Measurements from ENCODE around the gene LRRN4CL. TPM values are rescaled to one million over a fixed set of nuclear protein-coding genes. Genes with fewer than 3 reads are reported as not detected.

Gene LRRN4CL
- total RNA-seq, 2 experiments from 2014 or later, result 0.18 to 0.20 TPM

Other genes with a start within 250 kb of the LRRN4CL start
- 100 to 1,000 TPM; 323 to 360 TPM for gene AHNAK, start 142.7 kb downstream of the LRRN4CL start, total RNA-seq
- gene EEF1G, start 115.6 kb downstream of the LRRN4CL start, total RNA-seq, result 100 to 1,000 TPM; 991 to 999 TPM
- gene TUT1, start 98.0 kb downstream of the LRRN4CL start, total RNA-seq, result 10 to 100 TPM; 23.7 to 25.2 TPM
- 100 to 1,000 TPM; 226 TPM for gene MTA2, start 87.7 kb downstream of the LRRN4CL start, total RNA-seq
- 100 to 1,000 TPM; 121 to 122 TPM for gene EML3, start 76.8 kb downstream of the LRRN4CL start, total RNA-seq
- gene ROM1, start 76.3 kb downstream of the LRRN4CL start, total RNA-seq, result 1 to 10 TPM; 1.6 to 2.2 TPM
- gene B3GAT3, start 67.5 kb downstream of the LRRN4CL start, total RNA-seq, result 10 to 100 TPM; 58.9 to 67.1 TPM
- gene GANAB, start 42.9 kb downstream of the LRRN4CL start, total RNA-seq, result 100 to 1,000 TPM; 278 to 284 TPM
- 10 to 100 TPM; 30.6 to 32.1 TPM for gene INTS5, start 36.2 kb downstream of the LRRN4CL start, total RNA-seq
- 10 to 100 TPM; 88.4 to 93.5 TPM for gene C11orf98, start 24.3 kb downstream of the LRRN4CL start, total RNA-seq
- 10 to 100 TPM; 16.6 to 18.3 TPM for gene CSKMT, start 24.2 kb downstream of the LRRN4CL start, total RNA-seq
- gene UQCC3, start 17.9 kb downstream of the LRRN4CL start, total RNA-seq, result 1 to 10 TPM; 7.9 to 8.2 TPM
- gene LBHD1, start 17.3 kb downstream of the LRRN4CL start, total RNA-seq, result 10 to 100 TPM; 17.2 to 18.3 TPM
- 100 to 1,000 TPM; 135 to 139 TPM for gene UBXN1, start 10.5 kb downstream of the LRRN4CL start, total RNA-seq
- gene BSCL2, start 17.9 kb upstream of the LRRN4CL start, total RNA-seq, result 10 to 100 TPM; 24.2 to 28.9 TPM
- not detected for gene GNG3, start 18.1 kb upstream of the LRRN4CL start, total RNA-seq
- gene HNRNPUL2, start 37.9 kb upstream of the LRRN4CL start, total RNA-seq, result 10 to 100 TPM; 65.1 to 65.3 TPM
- 10 to 100 TPM; 48.3 to 48.4 TPM for gene TTC9C, start 39.0 kb upstream of the LRRN4CL start, total RNA-seq
- gene ZBTB3, start 64.6 kb upstream of the LRRN4CL start, total RNA-seq, result 10 to 100 TPM; 13.3 to 13.4 TPM
- 10 to 100 TPM; 89.2 to 94.1 TPM for gene POLR2G, start 72.0 kb upstream of the LRRN4CL start, total RNA-seq
- gene TAF6L, start 81.9 kb upstream of the LRRN4CL start, total RNA-seq, result 10 to 100 TPM; 15.2 to 16.0 TPM
- gene TMEM179B, start 97.9 kb upstream of the LRRN4CL start, total RNA-seq, result 10 to 100 TPM; 46.9 to 48.2 TPM
- 10 to 100 TPM; 18.0 to 21.0 TPM for gene TMEM223, start 102.5 kb upstream of the LRRN4CL start, total RNA-seq
- 10 to 100 TPM; 80.3 to 82.4 TPM for gene NXF1, start 115.9 kb upstream of the LRRN4CL start, total RNA-seq
- gene STX5, start 142.5 kb upstream of the LRRN4CL start, total RNA-seq, result 10 to 100 TPM; 40.6 to 41.6 TPM
- not detected for gene TEX54, start 143.3 kb upstream of the LRRN4CL start, total RNA-seq
- 10 to 100 TPM; 46.1 to 48.4 TPM for gene WDR74, start 150.1 kb upstream of the LRRN4CL start, total RNA-seq
- 100 to 1,000 TPM; 262 to 279 TPM for gene SLC3A2, start 191.4 kb upstream of the LRRN4CL start, total RNA-seq
- not detected for gene CHRM1, start 231.8 kb upstream of the LRRN4CL start, total RNA-seq